OCI-LY3 (cell line): ENCODE results near the gene COX6A2.
"Not testable (repeated sequence)": the region's sequence is repeated elsewhere in the genome, so short reads cannot be mapped to it uniquely, and the experiment has no call there.

Experiments
- H2AFZ ChIP-seq: fragments of 200-600, 300-600 bp; shearing (Covaris generic); 2 replicates; pipeline ENCODE4 v1.6.0; 2014; ENCODE audit warnings: antibody characterized with exemption, low read depth, low read length
- H3K27ac ChIP-seq: fragments of 200-600, 300-600 bp; sonication (generic); 2 replicates; pipeline ENCODE4 v1.5.1; 2014; ENCODE audit warnings: mild to moderate bottlenecking, low read length, moderate library complexity, mixed read lengths
- H3K27me3 ChIP-seq: fragments of 200-600, 300-600 bp; sonication (generic); 2 replicates; pipeline ENCODE4 v1.6.1; 2014; ENCODE audit warnings: low read depth, low read length, mixed read lengths
- H3K36me3 ChIP-seq: fragments of 200-600, 300-600 bp; sonication (generic); replicated peaks from 2 replicates; pipeline ENCODE3; 2014; ENCODE audit warnings: low read depth, low read length, mixed read lengths
- H3K4me1 ChIP-seq: fragments of 300-600, 200-600 bp; sonication (generic); 2 replicates; pipeline ENCODE4 v1.6.1; 2014; ENCODE audit warnings: low read length, mixed read lengths
- H3K4me2 ChIP-seq: fragments of 200-600, 300-600 bp; sonication (generic); 2 replicates; pipeline ENCODE4 v1.6.1; 2014; ENCODE audit warnings: low read length, mixed read lengths
- H3K4me3 ChIP-seq: fragments of 300-600, 200-600 bp; sonication (generic); 2 replicates; pipeline ENCODE4 v1.5.1; 2014; ENCODE audit warnings: antibody characterized with exemption, mild to moderate bottlenecking, low read length, moderate library complexity
- H3K79me2 ChIP-seq: fragments of 300-600, 200-600 bp; shearing (Covaris generic); 2 replicates; pipeline ENCODE4 v1.6.1; 2014; ENCODE audit warnings: mild to moderate bottlenecking, low read length, mixed read lengths
- H3K9ac ChIP-seq: fragments of 300-600, 200-600 bp; shearing (Covaris generic); 2 replicates; pipeline ENCODE4 v1.6.0; 2014; ENCODE audit warnings: mild to moderate bottlenecking, low read length, moderate library complexity
- H3K9me3 ChIP-seq: fragments of 200-600, 300-600 bp; shearing (Covaris generic); 2 replicates; pipeline ENCODE4 v1.6.1; 2014; ENCODE audit warnings: low read length, mixed read lengths; ENCODE audit not compliant: insufficient read depth
- H4K20me1 ChIP-seq: fragments of 200-600, 300-600 bp; sonication (generic); 2 replicates; pipeline ENCODE4 v1.6.1; 2016; ENCODE audit warnings: low read length, mixed read lengths; ENCODE audit not compliant: insufficient read depth
- CTCF ChIP-seq: fragments of 200-600, 300-600 bp; sonication (generic); IDR thresholded peaks from 2 replicates; pipeline ENCODE4 v1.5.1; 2014; ENCODE audit warnings: antibody characterized with exemption, low read length, low read depth
- EZH2phosphoT487 ChIP-seq: fragments of 200-600 bp; shearing (Covaris generic); IDR thresholded peaks from 2 replicates; pipeline ENCODE4 v1.6.1; 2018; ENCODE audit warnings: antibody characterized with exemption, mixed run types, low read depth

COX6A2 gene

GRCh38 chr16:31423241-31423640, 4.9 kb downstream of the COX6A2 start:
- Histone ChIP-seq H3K4me3 (no peak overlapping the region), H3K36me3 (no peaks in the 10 kb centered on the region)

GRCh38 chr16:31421587-31421986, 6.6 kb downstream of the COX6A2 start:
- no peak overlapping the region for H2AFZ ChIP-seq
- H3K79me2 ChIP-seq: no peaks in the 10 kb centered on the region
- H3K27ac ChIP-seq: no peak overlapping the region
- 0 out of 2 replicates have a peak, but pooled peaks cover 4% of the 10 kb centered on the region for H3K27me3 ChIP-seq
- no peaks in the 10 kb centered on the region for H3K4me1 ChIP-seq
- H4K20me1 ChIP-seq: no peaks in the 10 kb centered on the region
- H3K4me3 ChIP-seq: no peak overlapping the region
- no peaks in the 10 kb centered on the region for H3K9me3 ChIP-seq
- TF ChIP-seq EZH2phosphoT487 (no peak), CTCF (no peak)
- H3K9ac ChIP-seq: no peak overlapping the region
- no peak overlapping the region for H3K4me2 ChIP-seq
- H3K36me3 ChIP-seq: no peaks in the 10 kb centered on the region

More at GRCh38 chr16:31423241-31423640, 4.9 kb downstream of the COX6A2 start:
- H3K4me2 ChIP-seq: no peak overlapping the region
- H4K20me1 ChIP-seq: no peaks in the 10 kb centered on the region
- H3K9me3 ChIP-seq: no peaks in the 10 kb centered on the region
- TF ChIP-seq CTCF: no peak
- no peak for TF ChIP-seq EZH2phosphoT487
- H3K4me1 ChIP-seq: no peaks in the 10 kb centered on the region
- H3K27me3 ChIP-seq: 0 out of 2 replicates have a peak, but pooled peaks cover 4% of the 10 kb centered on the region
- H2AFZ ChIP-seq: no peak overlapping the region
- H3K79me2 ChIP-seq: no peaks in the 10 kb centered on the region
- no peak overlapping the region for H3K9ac ChIP-seq
- H3K27ac ChIP-seq: no peak overlapping the region

GRCh38 chr16:31420037-31420436, 8.1 kb downstream of the COX6A2 start:
- H2AFZ ChIP-seq: no peak overlapping the region
- H3K36me3 ChIP-seq: no peaks in the 10 kb centered on the region
- TF ChIP-seq EZH2phosphoT487 (no peak), CTCF (no peak)
- no peaks in the 10 kb centered on the region for H3K4me1 ChIP-seq
- H3K9ac ChIP-seq: no peak overlapping the region
- H3K27me3 ChIP-seq: peaks cover 7% of the 10 kb centered on the region; the same call in 1 of the 2 replicates
- H4K20me1 ChIP-seq: no peaks in the 10 kb centered on the region
- H3K4me3 ChIP-seq: no peak overlapping the region
- no peak overlapping the region for H3K27ac ChIP-seq
- H3K4me2 ChIP-seq: no peak overlapping the region
- H3K79me2 ChIP-seq: no peaks in the 10 kb centered on the region
- no peaks in the 10 kb centered on the region for H3K9me3 ChIP-seq

- H3K4me1 ChIP-seq: no peaks in the 10 kb centered on the region
These were observed 10.2 kb downstream of the COX6A2 start for GRCh38 chr16:31417916-31418315.

DNA sequence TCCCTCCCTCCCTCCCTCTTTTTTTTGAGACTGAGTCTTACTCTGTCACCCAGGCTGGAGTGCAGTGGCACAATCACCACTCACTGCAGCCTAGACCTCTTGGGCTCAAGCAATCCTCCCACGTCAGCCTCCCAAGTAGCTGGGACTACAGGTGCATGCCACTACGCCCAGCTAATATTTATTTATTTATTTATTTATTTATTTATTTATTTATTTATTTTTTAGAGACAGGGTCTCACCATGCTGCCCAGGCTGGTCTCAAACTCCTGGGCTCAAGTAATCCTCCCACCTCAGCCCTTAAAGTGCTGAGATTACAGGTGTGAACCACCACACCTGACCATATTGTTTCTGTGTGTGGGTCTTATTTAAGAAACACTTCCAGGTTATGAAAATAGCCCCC, 11.1 kb downstream of the COX6A2 start:
- H3K36me3 ChIP-seq, H3K4me2 ChIP-seq, H3K79me2 ChIP-seq, H3K27ac ChIP-seq, H3K4me1 ChIP-seq, H3K9ac ChIP-seq, H3K9me3 ChIP-seq, H3K4me3 ChIP-seq, H3K27me3 ChIP-seq, H2AFZ ChIP-seq, H4K20me1 ChIP-seq: not testable (repeated sequence)

More at GRCh38 chr16:31417916-31418315, 10.2 kb downstream of the COX6A2 start:
- TF ChIP-seq CTCF (no peak), EZH2phosphoT487 (no peak)
- Histone ChIP-seq H2AFZ (no peak overlapping the region), H3K27ac (no peak overlapping the region), H3K9me3 (no peaks in the 10 kb centered on the region), H3K4me2 (no peak overlapping the region), H3K27me3 (peaks cover 4% of the 10 kb centered on the region; the same call in 1 of the 2 replicates), H4K20me1 (no peaks in the 10 kb centered on the region), H3K9ac (no peak overlapping the region), H3K4me3 (no peak overlapping the region), H3K36me3 (no peaks in the 10 kb centered on the region), H3K79me2 (no peaks in the 10 kb centered on the region)
